Gastroesophageal sphincter (tissue), 4 donors: ENCODE measurements around the gene BLTP3B. TPM values are rescaled to one million over a fixed set of nuclear protein-coding genes. Genes with fewer than 3 reads are reported as not detected.

ENCODE experiments used
- ATAC-seq: fragments of 150-250 bp; one replicate; pipeline ENCODE4 v1.9.1; 2016; ENCODE audit warnings: mild to moderate bottlenecking, moderate library complexity
- H3K27ac ChIP-seq, 4 donors: fragments of 200-600 bp; sonication (generic) in 3 of 4; 1 replicate in 3 of 4; 2 replicates in 1 of 4; pipeline ENCODE4 v1.5.1; 2016 to 2019
- H3K27me3 ChIP-seq: fragments of 200-600 bp; sonication (generic); one replicate; pipeline ENCODE4 v1.5.1; 2019
- H3K36me3 ChIP-seq, 2 donors: fragments of 200-600 bp; sonication (generic); one replicate each; pipeline ENCODE4 v1.5.1; 2019; ENCODE audit warnings: control low read depth in 1 of 2
- H3K4me1 ChIP-seq, 3 donors: fragments of 200-600 bp; sonication (generic); 1 replicate in 2 of 3; 2 replicates in 1 of 3; pipeline ENCODE4 v1.5.1; 2016 to 2019; ENCODE audit warnings: control low read depth in 2 of 3
- H3K4me3 ChIP-seq, 2 donors: fragments of 200-600 bp; sonication (generic); one replicate each; pipeline ENCODE4 v1.5.1; 2019; ENCODE audit warnings: mild to moderate bottlenecking in 1 of 2, moderate library complexity in 1 of 2
- H3K9me3 ChIP-seq, 3 donors: fragments of 200-600 bp; sonication (generic); one replicate each; pipeline ENCODE4 v1.5.1; 2017 to 2019; ENCODE audit warnings: control low read depth in 2 of 3
- EP300 ChIP-seq: sonication (generic); formaldehyde crosslinking; IDR thresholded peaks from one replicate; pipeline ENCODE4 v1.6.1; 2017; ENCODE audit warnings: antibody characterized with exemption, mild to moderate bottlenecking
- POLR2A ChIP-seq, 2 donors: fragments of 450-650 bp; IDR thresholded peaks; one replicate each; pipeline ENCODE4 v1.6.1; 2017; ENCODE audit warnings: antibody characterized with exemption in 2 of 2, mild to moderate bottlenecking in 2 of 2, moderate library complexity in 1 of 2
- POLR2AphosphoS5 ChIP-seq: sonication (generic); formaldehyde crosslinking; IDR thresholded peaks from one replicate; pipeline ENCODE4 v1.6.1; 2017; ENCODE audit warnings: antibody characterized with exemption
- WGBS, 2 donors: methylation state at CpG; one replicate each; pipeline ENCODE4 v1.1.5; 2018; ENCODE audit warnings: low coverage in 1 of 2; 5-methylcytosine and 5-hydroxymethylcytosine counted together
- total RNA-seq, 4 donors: library from RNA; depleted of rRNA; stranded (reverse); fragments of >200 nt; gene quantifications; one replicate each; pipeline ENCODE4 v1.1.0, GENCODE V29; 2016
- TF ChIP-seq, protein P1 (sequence below), 4 experiments: fragments of 200-600 bp in 2 of 4; fragments of 450-650 bp in 2 of 4; sonication (generic) in 1 of 4; IDR thresholded peaks; one replicate each; pipeline ENCODE4 v1.5.1; 2017 to 2019; ENCODE audit warnings: antibody characterized with exemption in 4 of 4, mild to moderate bottlenecking in 2 of 4, moderate library complexity in 2 of 4

Gene BLTP3B
- total RNA-seq, 4 donors from 2014 or later = 41.4 to 59.0 (median 45.0) TPM

DNA sequence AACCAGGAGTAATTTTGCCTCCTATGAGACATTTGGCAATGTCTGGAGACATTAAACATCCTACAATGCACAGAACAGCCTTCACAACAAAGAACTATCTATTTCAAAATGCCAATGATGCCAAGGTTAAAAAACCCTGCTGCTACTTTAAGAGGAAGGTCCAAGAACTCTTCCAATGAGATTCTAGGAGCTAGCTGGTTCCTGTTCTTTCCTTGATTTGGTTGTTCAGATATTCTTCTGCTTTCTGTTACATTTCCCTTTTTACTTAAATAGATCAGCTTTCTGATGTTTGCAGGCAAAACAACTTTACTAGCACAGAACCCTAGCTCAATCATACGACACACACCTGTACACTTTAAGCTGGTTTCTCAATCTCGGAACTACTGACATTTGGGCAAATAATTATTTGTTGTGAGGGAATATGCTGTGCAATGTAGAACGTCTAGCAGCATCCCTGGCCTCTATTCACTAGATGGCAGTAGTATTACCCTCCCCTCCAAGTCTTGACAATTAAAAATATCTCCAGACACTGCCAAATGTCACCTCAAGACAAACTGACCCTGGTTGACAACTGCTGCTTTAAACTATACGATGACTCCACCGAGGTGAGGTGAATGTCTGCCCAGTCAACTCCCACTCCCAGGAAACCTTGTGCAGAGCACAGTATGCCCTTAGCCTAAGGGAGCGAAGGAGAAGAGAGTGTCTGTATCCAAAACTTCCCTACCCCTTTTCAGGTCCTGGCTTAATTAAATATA is 4.4 kb downstream of the BLTP3B start:
- Histone ChIP-seq H3K4me1 (peaks cover 4 to 55% (median 21%) of the 10 kb centered on the region in 3 donors), H3K9me3 (no peaks in the 10 kb centered on the region), H3K36me3 (no peaks in the 10 kb centered on the region), H3K27ac (no peak overlapping the region), H3K4me3 (no peak overlapping the region), H3K27me3 (no peaks in the 10 kb centered on the region)
- ATAC-seq = no peak
- 13 to 19% methylated on average over 5 to 6 of the region's 6 CpGs for WGBS, 2 donors
- no peak for TF ChIP-seq EP300
- TF ChIP-seq, protein P1, sequence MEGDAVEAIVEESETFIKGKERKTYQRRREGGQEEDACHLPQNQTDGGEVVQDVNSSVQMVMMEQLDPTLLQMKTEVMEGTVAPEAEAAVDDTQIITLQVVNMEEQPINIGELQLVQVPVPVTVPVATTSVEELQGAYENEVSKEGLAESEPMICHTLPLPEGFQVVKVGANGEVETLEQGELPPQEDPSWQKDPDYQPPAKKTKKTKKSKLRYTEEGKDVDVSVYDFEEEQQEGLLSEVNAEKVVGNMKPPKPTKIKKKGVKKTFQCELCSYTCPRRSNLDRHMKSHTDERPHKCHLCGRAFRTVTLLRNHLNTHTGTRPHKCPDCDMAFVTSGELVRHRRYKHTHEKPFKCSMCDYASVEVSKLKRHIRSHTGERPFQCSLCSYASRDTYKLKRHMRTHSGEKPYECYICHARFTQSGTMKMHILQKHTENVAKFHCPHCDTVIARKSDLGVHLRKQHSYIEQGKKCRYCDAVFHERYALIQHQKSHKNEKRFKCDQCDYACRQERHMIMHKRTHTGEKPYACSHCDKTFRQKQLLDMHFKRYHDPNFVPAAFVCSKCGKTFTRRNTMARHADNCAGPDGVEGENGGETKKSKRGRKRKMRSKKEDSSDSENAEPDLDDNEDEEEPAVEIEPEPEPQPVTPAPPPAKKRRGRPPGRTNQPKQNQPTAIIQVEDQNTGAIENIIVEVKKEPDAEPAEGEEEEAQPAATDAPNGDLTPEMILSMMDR (IDR thresholded peaks at IDR 0.05) = peak in 1 of 4 experiments; percentile 30

DNA sequence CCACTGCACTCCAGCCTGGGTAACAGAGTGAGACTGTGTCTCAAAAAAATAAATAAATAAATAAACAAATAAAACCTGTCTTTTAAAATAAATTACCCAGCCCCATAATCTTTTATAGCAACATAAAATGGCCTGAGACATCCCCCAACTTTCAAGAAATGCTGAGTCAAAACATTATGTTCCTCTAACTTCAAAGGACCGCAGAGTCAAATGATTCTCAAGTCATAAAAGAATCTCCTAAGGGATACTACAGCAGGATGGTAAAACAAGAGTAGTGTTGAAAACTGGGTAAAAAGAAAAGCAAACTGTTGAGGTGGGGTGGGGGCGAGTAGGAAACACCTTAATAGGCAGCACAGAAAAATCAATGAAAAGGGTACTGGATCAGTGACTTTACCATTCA is 9.5 kb downstream of the BLTP3B start:
- WGBS, 2 donors = 93 to 94% methylated on average over 2 of the region's 2 CpGs
- H3K4me3 ChIP-seq = no peak overlapping the region
- H3K27ac ChIP-seq = no peak overlapping the region
- TF ChIP-seq POLR2AphosphoS5 = no peak
- TF ChIP-seq, protein P1 (IDR thresholded peaks at IDR 0.05) = no peak
- TF ChIP-seq POLR2A (IDR thresholded peaks at IDR 0.05) = no peak
- TF ChIP-seq EP300 = no peak
- ATAC-seq = no peak
- peaks cover 3 to 33% (median 11%) of the 10 kb centered on the region in 3 donors for H3K4me1 ChIP-seq
- H3K36me3 ChIP-seq = no peaks in the 10 kb centered on the region
- H3K9me3 ChIP-seq = no peaks in the 10 kb centered on the region
- H3K27me3 ChIP-seq = no peaks in the 10 kb centered on the region

DNA sequence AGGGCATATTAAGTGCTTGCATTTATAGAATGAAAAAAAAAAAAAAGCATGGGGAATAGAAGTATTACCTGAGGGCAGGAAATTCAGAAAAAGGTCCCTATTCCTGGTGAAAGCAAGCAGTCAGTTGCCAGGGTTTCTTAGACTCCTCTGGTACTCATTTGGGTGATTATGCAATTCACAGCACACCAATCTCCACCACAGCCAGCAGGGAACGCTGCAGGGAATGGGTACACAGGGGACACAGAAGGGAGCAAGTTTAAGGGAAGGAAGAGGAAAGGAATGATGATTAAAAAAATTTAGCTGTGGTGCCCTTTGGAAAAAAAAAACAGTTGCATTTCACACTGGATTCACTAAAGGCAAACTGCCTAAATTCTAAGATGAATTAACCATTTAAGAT is 14.2 kb downstream of the BLTP3B start:
- no peaks in the 10 kb centered on the region for H3K27me3 ChIP-seq
- WGBS, 2 donors = 10 to 22% methylated on average over 1 of the region's 1 CpG
- H3K4me3 ChIP-seq = no peak overlapping the region
- ATAC-seq = peak; percentile 85
- H3K9me3 ChIP-seq = no peaks in the 10 kb centered on the region
- H3K4me1 ChIP-seq = peaks cover 9 to 54% (median 19%) of the 10 kb centered on the region in 3 donors
- TF ChIP-seq, protein P1 (IDR thresholded peaks at IDR 0.05) = peak in 3 of 4 experiments; percentile 31 to 50 (median 45)
- no peak for TF ChIP-seq POLR2AphosphoS5
- no peak for TF ChIP-seq EP300
- TF ChIP-seq POLR2A (IDR thresholded peaks at IDR 0.05) = no peak
- peak overlapping the region in 2 of 4 donors; percentile 8 to 26 for H3K27ac ChIP-seq
- no peaks in the 10 kb centered on the region for H3K36me3 ChIP-seq

GRCh38 chr12:100127766-100128511 is 14.7 kb downstream of the BLTP3B start:
- H3K27ac ChIP-seq = peak overlapping the region in 2 of 4 donors; percentile 8 to 26
- peaks cover 9 to 59% (median 21%) of the 10 kb centered on the region in 3 donors for H3K4me1 ChIP-seq
- H3K27me3 ChIP-seq = no peaks in the 10 kb centered on the region
- TF ChIP-seq POLR2AphosphoS5 (no peak), EP300 (no peak), POLR2A (IDR thresholded peaks at IDR 0.05) (no peak)
- TF ChIP-seq, protein P1 (IDR thresholded peaks at IDR 0.05) = no peak
- no peak overlapping the region for H3K4me3 ChIP-seq
- WGBS, 2 donors = 18% methylated on average over 1 of the region's 1 CpG; no CpG with 5 or more reads in 1 of the 2 donors
- no peaks in the 10 kb centered on the region for H3K36me3 ChIP-seq
- peak; percentile 80 for ATAC-seq
- H3K9me3 ChIP-seq = no peaks in the 10 kb centered on the region
